Measurements from ENCODE around the gene SMU1. TPM values are rescaled to one million over a fixed set of nuclear protein-coding genes. Genes with fewer than 3 reads are reported as not detected.
A peak's percentile ranks its signal among the peaks of the same experiment; 100 is the strongest.

SMU1 gene
- total and polyA plus RNA-seq, 12 donors = 5.8 to 18.5 (median 16.7) TPM

DNA sequence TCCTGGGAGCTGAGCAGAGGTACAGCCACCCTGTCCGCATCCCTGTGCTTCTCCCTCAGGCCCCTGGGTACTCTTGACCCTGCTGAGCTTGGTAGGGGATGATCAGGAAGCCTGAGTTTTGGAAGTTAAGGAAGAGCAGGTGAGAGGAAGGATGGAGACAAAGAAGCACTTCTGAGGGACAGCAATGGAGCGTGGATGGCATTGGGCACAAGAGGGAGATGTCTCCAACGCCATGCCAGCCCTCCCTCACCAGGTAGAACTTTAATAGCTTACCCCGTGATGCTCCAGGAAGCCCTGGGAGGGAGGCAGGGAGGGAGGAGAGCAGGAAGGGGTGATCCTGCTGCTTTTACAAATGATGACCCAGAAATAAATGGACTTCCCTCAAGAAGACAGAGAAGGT lies 29.9 kb upstream of the SMU1 start:
- H3K36me3 ChIP-seq = peaks cover 0 to 22% (median 2%) of the 10 kb centered on the region in 9 donors
- 51% methylated on average over 4 of the region's 4 CpGs for WGBS, 2 donors
- H3K4me1 ChIP-seq = peaks cover 5 to 68% (median 36%) of the 10 kb centered on the region in 9 donors
- peak overlapping the region in 9 of 10 donors; percentile 69 to 95 (median 86) for H3K27ac ChIP-seq
- no peak overlapping the region for H3K4me3 ChIP-seq
- no peak for DNase-seq
- H3K27me3 ChIP-seq = no peaks in the 10 kb centered on the region
- H3K9me3 ChIP-seq = no peaks in the 10 kb centered on the region
- intact Hi-C loops (cut with DNase I) = loop anchor here in 5 of 10 donors (2.0 to 10.0 kb wide), 5 partner anchors 51 to 68 kb away; partner anchors contain the start of gene B4GALT1 (in 3 of the 5)
- TF ChIP-seq, protein P1, sequence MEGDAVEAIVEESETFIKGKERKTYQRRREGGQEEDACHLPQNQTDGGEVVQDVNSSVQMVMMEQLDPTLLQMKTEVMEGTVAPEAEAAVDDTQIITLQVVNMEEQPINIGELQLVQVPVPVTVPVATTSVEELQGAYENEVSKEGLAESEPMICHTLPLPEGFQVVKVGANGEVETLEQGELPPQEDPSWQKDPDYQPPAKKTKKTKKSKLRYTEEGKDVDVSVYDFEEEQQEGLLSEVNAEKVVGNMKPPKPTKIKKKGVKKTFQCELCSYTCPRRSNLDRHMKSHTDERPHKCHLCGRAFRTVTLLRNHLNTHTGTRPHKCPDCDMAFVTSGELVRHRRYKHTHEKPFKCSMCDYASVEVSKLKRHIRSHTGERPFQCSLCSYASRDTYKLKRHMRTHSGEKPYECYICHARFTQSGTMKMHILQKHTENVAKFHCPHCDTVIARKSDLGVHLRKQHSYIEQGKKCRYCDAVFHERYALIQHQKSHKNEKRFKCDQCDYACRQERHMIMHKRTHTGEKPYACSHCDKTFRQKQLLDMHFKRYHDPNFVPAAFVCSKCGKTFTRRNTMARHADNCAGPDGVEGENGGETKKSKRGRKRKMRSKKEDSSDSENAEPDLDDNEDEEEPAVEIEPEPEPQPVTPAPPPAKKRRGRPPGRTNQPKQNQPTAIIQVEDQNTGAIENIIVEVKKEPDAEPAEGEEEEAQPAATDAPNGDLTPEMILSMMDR (IDR thresholded peaks at IDR 0.05) = no peak
- ATAC-seq = peak in 5 of 8 donors; percentile 1 to 17 (median 4)

DNA sequence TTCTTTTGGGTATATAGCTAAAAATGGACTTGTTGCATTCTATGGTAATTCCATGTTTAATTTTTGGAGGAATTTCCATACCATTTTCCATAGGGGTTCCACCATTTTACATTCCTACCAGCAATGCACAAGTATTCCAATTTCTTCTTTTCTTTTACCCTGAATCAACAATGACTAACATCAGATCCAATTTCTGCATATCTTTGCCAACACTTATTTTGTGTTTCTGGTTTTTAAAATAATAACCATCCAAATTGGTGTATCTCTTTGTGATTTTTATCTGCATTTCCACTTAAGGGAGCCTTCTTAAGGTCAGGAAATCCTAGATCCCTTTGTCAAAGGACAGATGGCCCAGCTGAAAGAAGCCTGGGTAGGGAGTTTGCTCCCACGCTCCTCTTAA lies 29.5 kb upstream of the SMU1 start:
- DNase-seq (no peak), ATAC-seq (no peak)
- Histone ChIP-seq H3K4me1 (peaks cover 5 to 71% (median 41%) of the 10 kb centered on the region in 9 donors), H3K36me3 (peaks cover 0 to 18% (median 0%) of the 10 kb centered on the region in 9 donors), H3K4me3 (no peak overlapping the region), H3K27ac (peak overlapping the region in 9 of 10 donors; percentile 69 to 95 (median 86)), H3K27me3 (no peaks in the 10 kb centered on the region), H3K9me3 (no peaks in the 10 kb centered on the region)
- intact Hi-C loops (cut with DNase I) = loop anchor here in 5 of 10 donors (2.0 to 10.0 kb wide), 5 partner anchors 51 to 69 kb away; partner anchors contain the start of gene B4GALT1 (in 3 of the 5)
- TF ChIP-seq, protein P1 (IDR thresholded peaks at IDR 0.05) = no peak
- 59 to 74% methylated on average over 1 of the region's 1 CpG for WGBS, 2 donors

DNA sequence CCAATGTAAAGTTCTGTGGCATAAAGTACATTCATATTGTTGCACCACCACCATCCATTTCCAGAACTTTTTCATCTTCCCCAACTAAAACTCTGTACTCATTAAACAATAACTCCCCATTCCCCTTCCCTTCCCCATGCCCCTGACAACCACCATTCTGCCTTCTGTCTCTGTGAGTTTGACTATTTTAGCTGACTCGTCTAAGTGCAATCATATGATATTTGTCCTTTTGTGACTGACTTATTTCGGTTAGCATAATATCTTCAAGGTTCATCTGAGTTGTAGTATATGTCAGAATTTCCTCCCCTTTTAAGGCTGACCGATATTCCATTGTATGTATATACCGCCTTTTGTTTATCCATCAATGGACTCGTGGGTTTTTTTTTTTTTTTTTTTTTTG lies 29.0 kb upstream of the SMU1 start:
- Histone ChIP-seq H3K4me1 (peaks cover 5 to 71% (median 42%) of the 10 kb centered on the region in 9 donors), H3K36me3 (peaks cover 0 to 14% (median 0%) of the 10 kb centered on the region in 9 donors), H3K27ac (peak overlapping the region in 2 of 10 donors; percentile 86 to 95), H3K9me3 (no peaks in the 10 kb centered on the region), H3K4me3 (no peak overlapping the region), H3K27me3 (no peaks in the 10 kb centered on the region)
- intact Hi-C loops (cut with DNase I) = loop anchor here in 4 of 10 donors (5.0 to 10.0 kb wide), 4 partner anchors 52 to 69 kb away; partner anchors contain the start of gene B4GALT1 (in 2 of the 4)
- ATAC-seq = no peak
- DNase-seq = no peak
- 65 to 72% methylated on average over 5 of the region's 5 CpGs for WGBS, 2 donors
- TF ChIP-seq, protein P1 (IDR thresholded peaks at IDR 0.05) = no peak

DNA sequence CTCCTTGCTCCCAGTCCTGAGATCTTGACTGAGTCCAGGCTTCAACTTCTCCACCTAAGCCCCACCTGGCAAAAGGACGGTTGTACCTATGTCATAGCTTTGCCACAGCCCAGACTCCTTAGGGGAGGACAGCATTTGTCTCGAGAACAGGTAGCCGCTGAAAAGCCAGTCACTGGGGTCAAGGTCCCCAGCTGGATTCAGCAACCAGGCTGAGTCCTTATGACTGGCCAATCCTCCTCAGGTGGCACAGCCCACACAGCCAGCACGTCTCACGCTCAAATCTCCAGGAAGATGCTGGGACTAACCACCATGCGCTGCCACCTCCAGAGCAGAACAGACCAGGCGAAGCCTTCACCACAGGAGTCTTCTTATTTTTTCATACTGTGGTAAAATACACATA lies 27.9 kb upstream of the SMU1 start:
- intact Hi-C loops (cut with DNase I) = loop anchor here in 2 of 10 donors (10.0 kb wide), 2 partner anchors 60 to 70 kb away; partner anchors contain the start of gene B4GALT1 (in 1 of the 2)
- H3K9me3 ChIP-seq = no peaks in the 10 kb centered on the region
- no peaks in the 10 kb centered on the region for H3K27me3 ChIP-seq
- H3K4me1 ChIP-seq = peaks cover 5 to 65% (median 42%) of the 10 kb centered on the region in 9 donors
- DNase-seq (no peak), ATAC-seq (no peak)
- TF ChIP-seq, protein P1 (IDR thresholded peaks at IDR 0.05) = no peak
- H3K27ac ChIP-seq = peak overlapping the region in 2 of 10 donors; percentile 28 to 49
- WGBS, 2 donors = 91 to 97% methylated on average over 7 of the region's 7 CpGs
- H3K4me3 ChIP-seq = no peak overlapping the region
- H3K36me3 ChIP-seq = peaks cover 0 to 3% (median 0%) of the 10 kb centered on the region in 9 donors

Data from heart right ventricle (tissue), 16 donors.